Measurements from ENCODE around the gene ADRB2. TPM values are rescaled to one million over a fixed set of nuclear protein-coding genes. Genes with fewer than 3 reads are reported as not detected.
"Not testable (repeated sequence)": the region's sequence is repeated elsewhere in the genome, so short reads cannot be mapped to it uniquely, and the experiment has no call there.

The ADRB2 gene
- total RNA-seq, 2 experiments from 2014 or later = 1.3 to 1.5 TPM

GRCh38 chr5:148794275-148794674 is 32.1 kb upstream of the ADRB2 start:
- H3K27me3 Mint-ChIP-seq = peaks cover 17% of the 10 kb centered on the region
- H3K27ac Mint-ChIP-seq = no peak overlapping the region
- no peak for DNase-seq
- H3K36me3 Mint-ChIP-seq (ENCODE audit: low read depth) = no peaks in the 10 kb centered on the region
- H3K9me3 Mint-ChIP-seq = no peaks in the 10 kb centered on the region
- H3K4me3 Mint-ChIP-seq = no peak overlapping the region
- ChIA-PET POLR2A (no interaction called here), CTCF (interaction anchor here (0.8 kb wide), 1 partner anchor 9 kb away, joined by 4 read pairs; no protein-coding TSS in a partner anchor)
- peaks cover 21% of the 10 kb centered on the region for H3K4me1 Mint-ChIP-seq

DNA sequence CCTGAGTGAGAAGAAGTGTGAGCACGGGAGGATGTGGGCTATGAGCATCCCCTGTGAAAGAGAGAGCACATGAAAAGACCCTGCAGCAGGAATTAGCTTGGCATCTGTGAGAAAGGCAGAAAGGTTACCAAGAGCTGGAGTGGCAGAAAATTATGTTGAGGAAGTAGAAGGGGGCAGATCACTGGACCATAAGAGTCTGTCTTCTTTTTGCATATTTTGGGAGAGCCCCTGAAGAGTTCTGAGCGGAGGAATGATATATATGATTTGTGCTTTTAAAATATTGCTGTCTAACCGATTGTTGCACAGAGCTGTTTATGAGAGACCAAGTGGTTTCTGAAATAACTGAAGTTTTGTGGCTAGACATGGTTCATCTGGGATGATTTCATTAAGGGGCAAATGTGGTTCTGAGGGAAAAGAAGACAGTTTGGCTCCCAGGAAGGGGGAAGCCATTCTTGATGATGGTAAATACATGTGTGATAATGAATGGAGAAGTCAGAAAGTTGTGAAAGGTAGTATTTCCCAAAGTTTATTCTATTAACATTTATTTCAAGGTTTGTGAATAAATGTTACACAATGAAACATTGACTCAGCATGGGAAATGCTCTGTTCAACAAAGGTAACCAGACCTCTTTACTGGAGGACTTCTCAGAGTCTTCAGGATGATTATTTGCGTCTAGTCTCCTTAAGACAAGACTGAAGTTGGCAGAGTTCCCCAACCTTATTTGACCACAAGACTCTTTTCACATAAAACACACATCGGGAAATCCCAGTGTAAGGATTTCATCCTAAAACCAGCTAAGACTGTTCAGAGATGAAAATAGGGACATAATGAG is 31.5 kb upstream of the ADRB2 start:
- POLR2A ChIA-PET = interaction anchor here (0.5 kb wide), 1 partner anchor 403 kb away, joined by 3 read pairs; no protein-coding TSS in a partner anchor

GRCh38 chr5:148796936-148797335 is 29.5 kb upstream of the ADRB2 start:
- peaks cover 10% of the 10 kb centered on the region for H3K4me1 Mint-ChIP-seq
- H3K9me3 Mint-ChIP-seq = no peaks in the 10 kb centered on the region
- H3K27ac Mint-ChIP-seq = no peak overlapping the region
- peaks cover 29% of the 10 kb centered on the region for H3K27me3 Mint-ChIP-seq
- H3K4me3 Mint-ChIP-seq = no peak overlapping the region
- ChIA-PET CTCF (interaction anchor here (1.5 kb wide), 1 partner anchor 9 kb away, joined by 3 read pairs; no protein-coding TSS in a partner anchor), POLR2A (no interaction called here)
- DNase-seq = no peak
- H3K36me3 Mint-ChIP-seq (ENCODE audit: low read depth) = no peaks in the 10 kb centered on the region

More for the DNA sequence above, 31.5 kb upstream of the ADRB2 start:
- Mint-ChIP-seq H3K4me3 (no peak overlapping the region), H3K4me1 (peaks cover 21% of the 10 kb centered on the region), H3K9me3 (no peaks in the 10 kb centered on the region), H3K36me3 (ENCODE audit: low read depth) (no peaks in the 10 kb centered on the region), H3K27me3 (peaks cover 17% of the 10 kb centered on the region), H3K27ac (no peak overlapping the region)
- DNase-seq = no peak
- CTCF ChIA-PET = no interaction called here

DNA sequence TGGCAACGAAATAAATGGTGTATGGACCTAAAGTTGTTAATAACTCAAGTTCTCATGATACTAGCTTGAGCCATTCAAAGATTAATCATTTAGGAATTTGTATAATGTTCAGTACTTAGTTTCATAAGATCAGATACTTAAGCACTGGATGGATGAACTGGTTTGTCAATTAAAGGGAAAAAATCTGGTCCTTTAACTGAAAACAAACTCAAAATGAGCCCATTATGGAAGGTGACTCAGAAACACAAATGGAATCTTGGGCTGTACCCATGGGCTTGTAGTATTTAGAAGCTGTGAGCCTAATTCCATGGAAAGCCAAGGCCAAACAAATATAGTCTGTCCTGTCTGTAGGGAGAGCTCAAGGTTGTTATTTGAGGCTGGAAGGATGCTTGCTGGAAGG is 27.6 kb upstream of the ADRB2 start:
- Mint-ChIP-seq H3K4me3 (no peak overlapping the region), H3K9me3 (no peaks in the 10 kb centered on the region), H3K27ac (no peak overlapping the region), H3K36me3 (ENCODE audit: low read depth) (no peaks in the 10 kb centered on the region), H3K27me3 (peaks cover 30% of the 10 kb centered on the region), H3K4me1 (no peaks in the 10 kb centered on the region)
- POLR2A ChIA-PET = no interaction called here
- no peak for DNase-seq
- CTCF ChIA-PET = interaction anchor here (1.4 to 1.5 kb wide), 3 partner anchors 11 to 49 kb away, joined by 3 read pairs; no protein-coding TSS in a partner anchor

DNA sequence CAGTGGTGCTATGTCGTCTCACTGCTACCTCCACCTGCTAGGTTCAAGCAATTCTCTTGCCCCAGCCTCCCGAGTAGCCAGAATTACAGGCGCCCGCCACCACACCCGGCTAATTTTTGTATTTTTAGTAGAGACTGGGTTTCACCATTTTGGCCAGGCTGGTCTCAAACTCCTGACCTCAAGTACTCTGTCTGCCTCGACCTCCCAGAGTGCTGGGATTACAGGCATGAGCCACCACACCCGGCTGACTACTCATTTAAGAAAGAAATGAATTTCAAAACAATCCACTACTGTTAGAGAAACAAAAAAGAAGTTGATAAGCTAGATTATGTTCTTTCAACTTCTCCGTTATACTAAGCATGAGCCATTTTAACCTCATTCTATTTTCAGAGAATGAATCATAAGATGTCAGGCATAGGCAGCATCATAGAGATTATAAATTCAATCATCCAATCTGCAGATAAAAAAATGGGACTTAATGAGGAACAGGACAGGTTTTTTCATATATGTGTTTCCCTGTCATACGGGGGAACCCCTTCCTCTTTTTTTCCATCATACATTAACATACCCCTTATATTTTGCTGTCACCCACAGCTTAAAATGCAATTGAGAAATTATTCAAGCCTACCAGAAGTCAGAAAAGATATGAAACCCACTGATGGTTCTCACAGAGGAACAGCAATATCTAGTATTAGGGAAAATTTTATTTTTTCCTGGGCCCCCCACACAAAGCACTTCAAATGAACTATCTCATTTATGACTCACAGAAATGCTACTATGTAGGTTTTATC is 26.5 kb upstream of the ADRB2 start:
- no peaks in the 10 kb centered on the region for H3K4me1 Mint-ChIP-seq
- peaks cover 23% of the 10 kb centered on the region for H3K27me3 Mint-ChIP-seq
- ChIA-PET POLR2A (no interaction called here), CTCF (interaction anchor here (1.1 kb wide), 1 partner anchor 8 kb away, joined by 4 read pairs; no protein-coding TSS in a partner anchor)
- no peaks in the 10 kb centered on the region for H3K36me3 Mint-ChIP-seq (ENCODE audit: low read depth)
- no peak overlapping the region for H3K4me3 Mint-ChIP-seq
- no peak for DNase-seq
- H3K27ac Mint-ChIP-seq = no peak overlapping the region
- H3K9me3 Mint-ChIP-seq = no peaks in the 10 kb centered on the region

GRCh38 chr5:148801682-148802276 is 24.6 kb upstream of the ADRB2 start:
- Mint-ChIP-seq H3K4me1 (peaks cover 12% of the 10 kb centered on the region), H3K9me3 (no peaks in the 10 kb centered on the region), H3K4me3 (no peak overlapping the region), H3K27me3 (peaks cover 13% of the 10 kb centered on the region), H3K36me3 (ENCODE audit: low read depth) (no peaks in the 10 kb centered on the region), H3K27ac (no peak overlapping the region)
- CTCF ChIA-PET = no interaction called here
- no peak for DNase-seq
- POLR2A ChIA-PET = no interaction called here

GRCh38 chr5:148803451-148803850 is 23.0 kb upstream of the ADRB2 start:
- CTCF ChIA-PET = interaction anchor here (0.6 kb wide), 1 partner anchor 21 kb away, joined by 4 read pairs; no protein-coding TSS in a partner anchor

GRCh38 chr5:148804393-148804792 is 22.0 kb upstream of the ADRB2 start:
- H3K36me3 Mint-ChIP-seq (ENCODE audit: low read depth) = peaks cover 2% of the 10 kb centered on the region
- POLR2A ChIA-PET = no interaction called here
- peaks cover 29% of the 10 kb centered on the region for H3K4me1 Mint-ChIP-seq
- peaks cover 13% of the 10 kb centered on the region for H3K27me3 Mint-ChIP-seq
- no peaks in the 10 kb centered on the region for H3K9me3 Mint-ChIP-seq
- H3K27ac Mint-ChIP-seq = no peak overlapping the region
- no peak for DNase-seq
- no peak overlapping the region for H3K4me3 Mint-ChIP-seq
- CTCF ChIA-PET = interaction anchor here (1.2 kb wide), 1 partner anchor 71 kb away, joined by 3 read pairs; no protein-coding TSS in a partner anchor

More at GRCh38 chr5:148803451-148803850, 23.0 kb upstream of the ADRB2 start:
- Mint-ChIP-seq H3K4me1 (peaks cover 20% of the 10 kb centered on the region), H3K27me3 (peaks cover 13% of the 10 kb centered on the region)
- H3K36me3 Mint-ChIP-seq (ENCODE audit: low read depth); H3K9me3 Mint-ChIP-seq; POLR2A ChIA-PET; H3K27ac Mint-ChIP-seq; H3K4me3 Mint-ChIP-seq; DNase-seq: not testable (repeated sequence)

DNA sequence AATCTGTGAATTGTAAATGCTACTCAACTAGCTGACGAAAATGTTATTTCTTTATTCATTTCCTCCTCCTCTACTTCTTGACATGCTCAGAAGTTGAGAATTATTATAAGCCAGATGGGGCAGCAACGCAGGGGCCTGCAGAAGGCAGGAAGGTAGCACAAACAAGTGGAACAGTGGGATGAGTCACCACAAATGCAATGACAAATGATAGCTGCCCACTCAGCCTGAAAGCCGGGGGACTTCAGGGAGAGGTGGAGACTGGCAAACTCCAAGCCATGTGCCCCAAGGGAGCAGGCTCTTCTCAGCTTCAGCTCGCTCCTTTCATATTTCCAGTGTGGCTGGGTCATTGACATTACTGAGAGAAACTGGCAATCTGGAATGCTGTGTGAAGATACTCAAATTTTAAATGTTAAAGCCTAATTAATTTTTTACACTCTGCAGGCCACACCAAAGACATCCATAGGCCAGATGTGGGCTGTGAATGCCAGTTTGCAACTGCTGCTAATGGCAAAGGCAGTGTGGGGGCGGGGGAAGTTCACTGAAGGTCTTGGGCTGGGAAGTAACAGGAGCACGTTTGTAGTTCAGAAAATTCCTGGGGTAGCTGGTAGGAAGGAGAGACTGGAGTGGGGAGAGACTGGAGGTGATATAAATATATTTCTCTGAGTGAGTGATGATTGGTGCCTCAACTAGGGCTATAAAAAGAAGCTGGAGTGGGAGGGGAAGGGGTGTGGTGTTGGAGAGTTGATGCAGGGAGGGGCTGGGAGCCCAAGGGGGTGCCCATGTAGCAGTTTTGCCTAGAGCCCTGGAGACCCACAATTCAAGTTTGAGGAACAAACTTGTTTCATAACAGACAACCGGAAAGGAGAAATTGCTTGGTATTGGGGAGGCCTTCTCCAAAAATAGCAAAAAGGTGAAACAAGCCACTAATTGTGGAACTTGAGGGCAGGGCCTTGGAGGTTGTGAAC is 20.8 kb upstream of the ADRB2 start:
- no peak overlapping the region for H3K27ac Mint-ChIP-seq
- H3K4me1 Mint-ChIP-seq = peaks cover 39% of the 10 kb centered on the region
- CTCF ChIA-PET = interaction anchor here (0.5 to 2.4 kb wide), 8 partner anchors 16 to 484 kb away, joined by 3 to 8 read pairs (median 3); no protein-coding TSS in a partner anchor

DNA sequence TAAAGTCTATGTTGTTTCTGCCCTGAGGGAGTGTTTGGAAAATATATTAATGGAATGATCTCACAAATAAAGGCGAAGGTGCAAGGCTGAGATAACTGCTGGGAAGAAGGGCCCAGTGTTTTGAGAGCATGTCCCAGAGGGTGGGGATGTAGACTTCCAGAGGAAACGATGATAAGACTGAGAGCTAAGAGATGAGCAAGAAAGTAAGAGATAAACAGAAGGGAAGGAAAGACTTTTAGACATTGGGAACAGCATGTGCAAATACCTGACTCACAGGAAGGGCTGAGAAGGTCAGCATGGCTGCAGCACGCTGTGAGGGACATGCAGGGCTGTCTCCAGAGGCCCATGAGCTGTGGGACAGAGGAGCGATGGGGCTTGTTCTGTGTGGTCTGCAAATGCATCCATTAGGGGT is 19.9 kb upstream of the ADRB2 start:
- ChIA-PET POLR2A (no interaction called here), CTCF (interaction anchor here (1.2 to 2.4 kb wide), 2 partner anchors 15 to 17 kb away, joined by 3 to 8 read pairs; no protein-coding TSS in a partner anchor)
- no peak overlapping the region for H3K4me3 Mint-ChIP-seq
- H3K27me3 Mint-ChIP-seq = peaks cover 4% of the 10 kb centered on the region
- H3K4me1 Mint-ChIP-seq = peaks cover 45% of the 10 kb centered on the region
- peaks cover 2% of the 10 kb centered on the region for H3K36me3 Mint-ChIP-seq (ENCODE audit: low read depth)
- H3K27ac Mint-ChIP-seq = no peak overlapping the region
- DNase-seq = no peak
- H3K9me3 Mint-ChIP-seq = no peaks in the 10 kb centered on the region

More for the DNA sequence above, 20.8 kb upstream of the ADRB2 start:
- Mint-ChIP-seq H3K27me3 (peaks cover 10% of the 10 kb centered on the region), H3K9me3 (no peaks in the 10 kb centered on the region), H3K36me3 (ENCODE audit: low read depth) (peaks cover 2% of the 10 kb centered on the region), H3K4me3 (no peak overlapping the region)
- DNase-seq = no peak
- POLR2A ChIA-PET = no interaction called here

GRCh38 chr5:148807851-148808250 is 18.6 kb upstream of the ADRB2 start:
- Mint-ChIP-seq H3K4me3 (no peak overlapping the region), H3K9me3 (no peaks in the 10 kb centered on the region), H3K4me1 (peaks cover 48% of the 10 kb centered on the region), H3K27me3 (no peaks in the 10 kb centered on the region), H3K36me3 (ENCODE audit: low read depth) (peaks cover 2% of the 10 kb centered on the region), H3K27ac (no peak overlapping the region)
- ChIA-PET CTCF (no interaction called here), POLR2A (no interaction called here)
- no peak for DNase-seq

Data from activated CD4-positive, alpha-beta T cell treated with anti-CD3 and anti-CD28 coated beads, Interleukin-2, amount 10 ng/mL, durations not matched to agents 7 days and 5 days (primary cell).